A549 (cell line): ENCODE results near the gene FERMT3.

ENCODE experiments used
- RNF2 ChIP-seq: fragments of 200-600 bp; sonication (generic); IDR thresholded peaks from 2 replicates; pipeline ENCODE4 v1.6.1; 2016; ENCODE audit warnings: low read depth, mild to moderate bottlenecking, antibody characterized with exemption, moderate library complexity, borderline replicate concordance
- ZC3H11A ChIP-seq: fragments of 450-650 bp; IDR thresholded peaks from 2 replicates; pipeline ENCODE4 v1.6.1; 2014; ENCODE audit warnings: antibody characterized with exemption, mild to moderate bottlenecking
- TF ChIP-seq, protein P1 (sequence below): IDR thresholded peaks from 2 replicates; pipeline ENCODE4 v1.6.1; 2012
- TF ChIP-seq, protein P2 (sequence below): fragments of >200 bp; sonication (Bioruptor Twin); formaldehyde crosslinking; IDR thresholded peaks from 3 replicates; pipeline ENCODE4 v1.5.1; 2016

DNA sequence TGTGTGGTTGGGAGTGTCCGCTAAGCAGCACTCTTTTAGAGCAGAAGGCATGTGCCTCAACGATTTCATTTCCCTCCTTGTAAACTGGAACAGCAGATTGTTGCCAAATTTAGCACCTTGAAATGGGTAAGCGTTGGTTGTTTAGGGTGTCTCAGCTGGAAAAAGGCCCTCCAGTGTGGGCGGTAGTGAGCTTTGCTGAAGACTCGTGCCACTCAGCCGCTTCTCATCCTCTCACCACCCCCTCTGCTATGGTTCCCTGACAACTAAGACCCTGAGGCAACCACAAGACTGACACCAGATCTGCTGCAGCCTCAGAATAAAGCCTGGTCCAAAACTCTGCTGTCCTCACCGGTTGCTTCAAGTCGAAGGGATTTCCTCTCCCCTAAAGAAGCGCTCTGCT lies 9.9 kb upstream of the FERMT3 start:
- TF ChIP-seq, protein P1, sequence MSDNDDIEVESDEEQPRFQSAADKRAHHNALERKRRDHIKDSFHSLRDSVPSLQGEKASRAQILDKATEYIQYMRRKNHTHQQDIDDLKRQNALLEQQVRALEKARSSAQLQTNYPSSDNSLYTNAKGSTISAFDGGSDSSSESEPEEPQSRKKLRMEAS: no peak
- no peak for TF ChIP-seq RNF2
- TF ChIP-seq, protein P2, sequence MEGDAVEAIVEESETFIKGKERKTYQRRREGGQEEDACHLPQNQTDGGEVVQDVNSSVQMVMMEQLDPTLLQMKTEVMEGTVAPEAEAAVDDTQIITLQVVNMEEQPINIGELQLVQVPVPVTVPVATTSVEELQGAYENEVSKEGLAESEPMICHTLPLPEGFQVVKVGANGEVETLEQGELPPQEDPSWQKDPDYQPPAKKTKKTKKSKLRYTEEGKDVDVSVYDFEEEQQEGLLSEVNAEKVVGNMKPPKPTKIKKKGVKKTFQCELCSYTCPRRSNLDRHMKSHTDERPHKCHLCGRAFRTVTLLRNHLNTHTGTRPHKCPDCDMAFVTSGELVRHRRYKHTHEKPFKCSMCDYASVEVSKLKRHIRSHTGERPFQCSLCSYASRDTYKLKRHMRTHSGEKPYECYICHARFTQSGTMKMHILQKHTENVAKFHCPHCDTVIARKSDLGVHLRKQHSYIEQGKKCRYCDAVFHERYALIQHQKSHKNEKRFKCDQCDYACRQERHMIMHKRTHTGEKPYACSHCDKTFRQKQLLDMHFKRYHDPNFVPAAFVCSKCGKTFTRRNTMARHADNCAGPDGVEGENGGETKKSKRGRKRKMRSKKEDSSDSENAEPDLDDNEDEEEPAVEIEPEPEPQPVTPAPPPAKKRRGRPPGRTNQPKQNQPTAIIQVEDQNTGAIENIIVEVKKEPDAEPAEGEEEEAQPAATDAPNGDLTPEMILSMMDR: no peak
- no peak for TF ChIP-seq ZC3H11A
